Measurements from ENCODE around the gene FCHO1.

FCHO1 gene

DNA sequence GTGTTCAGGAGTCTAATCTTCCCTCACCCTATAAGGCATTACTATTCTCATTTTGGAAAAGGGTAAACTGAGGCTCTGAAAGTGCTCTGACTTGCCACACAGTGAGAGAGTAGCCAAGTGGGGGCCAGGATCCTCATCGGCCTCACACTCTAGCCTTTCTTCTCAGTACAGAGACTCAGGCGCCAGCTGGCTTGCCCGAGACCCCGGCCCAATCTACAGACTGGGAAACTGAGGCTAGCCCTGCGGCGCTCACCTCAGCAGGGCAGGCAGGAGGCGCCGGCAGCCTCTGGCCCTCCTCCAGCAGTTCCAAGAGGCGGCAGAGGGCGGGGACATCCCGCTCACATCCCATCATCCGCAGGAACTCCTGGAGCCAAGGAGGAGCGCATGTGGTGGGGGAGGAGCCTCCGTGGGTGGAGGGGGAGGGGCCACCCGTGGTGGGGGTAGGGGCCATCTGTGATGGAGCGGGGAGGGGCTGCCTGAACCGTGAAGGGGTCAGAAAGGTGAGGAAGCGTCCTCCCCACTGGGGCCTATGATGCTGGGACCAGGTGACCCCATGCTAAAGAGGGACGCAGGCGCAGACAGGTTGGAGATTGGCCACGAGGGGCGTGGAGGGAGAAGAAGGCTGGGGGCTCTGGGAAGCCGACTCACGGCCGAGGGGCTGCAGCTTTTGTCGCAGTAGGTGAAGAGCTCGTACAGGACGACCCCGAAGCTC lies 78.7 kb downstream of the FCHO1 start:
- no peak for DNase-seq (ENCODE audit: low read depth in 2 of 2)

DNA sequence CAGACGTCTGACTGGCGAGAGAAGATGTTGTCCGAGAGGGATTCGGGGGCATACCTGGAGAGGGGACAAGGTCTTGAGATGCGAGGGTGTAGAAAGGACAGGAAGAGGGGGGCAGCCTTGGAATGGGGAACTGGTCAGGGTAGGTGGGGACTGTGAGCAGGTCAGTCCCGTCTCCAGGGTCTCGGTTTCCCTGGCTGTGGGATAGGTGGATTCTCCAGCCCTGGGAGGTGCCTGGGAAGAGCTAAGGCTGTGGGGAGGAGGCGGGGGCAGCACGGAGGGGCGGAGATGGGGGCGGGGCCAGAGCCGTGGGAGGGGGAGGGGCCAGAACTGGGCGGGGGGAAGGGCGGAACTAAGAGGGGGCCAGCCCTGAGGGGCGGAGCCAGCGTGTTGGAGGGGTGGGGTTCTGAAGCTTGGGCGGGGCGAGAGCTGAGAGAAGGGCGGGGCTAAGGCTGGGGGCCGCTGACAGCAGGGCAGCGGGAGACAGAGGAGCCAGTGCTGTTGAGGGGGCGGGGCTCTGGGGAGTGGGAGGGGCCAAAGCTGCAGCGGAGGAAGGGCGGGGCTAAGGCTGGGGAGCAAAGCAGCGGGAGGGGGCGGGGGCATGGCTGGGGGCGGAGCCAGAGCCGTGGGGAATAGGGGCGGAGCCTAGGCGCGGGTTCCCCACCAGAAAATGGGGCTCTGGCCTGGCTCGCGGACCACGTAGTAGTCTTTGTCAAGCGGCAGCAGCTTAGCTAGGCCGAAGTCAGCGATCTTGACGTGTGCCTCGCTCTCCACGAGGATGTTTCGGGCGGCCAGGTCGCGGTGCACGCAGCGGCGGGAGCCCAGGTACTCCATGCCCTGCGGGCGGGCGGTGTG lies 79.5 kb downstream of the FCHO1 start:
- DNase-seq (ENCODE audit: low read depth in 2 of 2), result peak; percentile 55 to 67

DNA sequence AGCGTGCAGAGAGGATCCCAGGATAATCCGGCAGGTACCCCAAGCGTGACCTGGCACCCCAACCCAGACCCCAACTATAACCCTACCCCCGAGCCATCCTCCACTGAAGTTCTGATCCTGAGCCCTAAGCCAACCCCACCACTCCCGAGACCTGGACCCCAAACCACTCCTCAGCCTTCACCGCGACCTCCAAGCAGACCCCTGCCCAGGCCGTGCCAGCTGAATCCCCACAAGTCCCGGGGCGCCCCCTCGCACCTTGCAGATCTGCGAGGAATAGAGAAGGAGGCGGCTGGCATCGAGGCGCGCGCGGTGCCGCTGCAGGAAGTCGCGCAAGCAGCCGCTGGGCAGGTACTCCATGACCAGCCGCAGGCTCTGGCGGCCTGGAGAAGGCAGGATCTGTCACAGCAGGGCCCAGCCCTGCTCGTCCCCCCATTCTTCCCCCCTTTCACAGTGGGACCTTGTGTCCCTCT lies 80.2 kb downstream of the FCHO1 start:
- DNase-seq (ENCODE audit: low read depth in 2 of 2), result no peak

DNA sequence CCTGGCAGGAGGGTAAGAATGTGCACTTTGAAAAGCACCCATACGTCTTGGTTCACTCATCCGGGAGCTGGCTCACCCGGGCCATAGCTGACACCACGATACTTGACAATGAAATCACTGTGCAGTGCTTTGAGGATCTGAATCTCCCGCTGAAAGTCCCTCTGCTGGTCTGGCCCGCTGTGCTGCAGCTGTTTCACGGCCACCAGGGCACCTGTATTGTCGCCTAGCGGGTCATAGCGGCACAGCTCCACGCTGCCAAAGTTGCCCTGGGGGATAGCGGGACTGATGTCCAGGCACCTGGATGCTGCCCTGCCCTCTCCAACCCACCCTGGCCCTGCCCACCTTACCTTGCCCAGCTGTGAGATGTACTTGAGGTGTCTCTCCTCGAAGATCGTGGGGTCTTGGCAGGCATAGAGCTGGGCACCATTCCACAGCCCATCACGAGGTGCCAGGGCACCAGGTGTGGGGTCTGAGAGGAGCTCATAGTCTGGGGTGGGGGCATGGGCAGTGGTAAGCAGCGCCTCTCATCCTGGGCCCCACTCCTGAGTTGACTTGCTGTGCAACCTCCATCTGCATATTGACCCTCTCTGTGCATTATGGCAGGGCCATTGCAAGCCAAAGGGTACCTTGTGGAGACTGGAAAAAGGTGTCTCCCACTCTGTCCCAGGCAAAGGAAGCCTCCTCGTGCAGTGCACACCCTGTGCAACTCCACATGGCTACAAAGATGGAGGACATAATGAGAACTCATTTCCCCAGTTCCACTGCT lies 81.3 kb downstream of the FCHO1 start:
- no peak for DNase-seq (ENCODE audit: low read depth in 2 of 2)

DNA sequence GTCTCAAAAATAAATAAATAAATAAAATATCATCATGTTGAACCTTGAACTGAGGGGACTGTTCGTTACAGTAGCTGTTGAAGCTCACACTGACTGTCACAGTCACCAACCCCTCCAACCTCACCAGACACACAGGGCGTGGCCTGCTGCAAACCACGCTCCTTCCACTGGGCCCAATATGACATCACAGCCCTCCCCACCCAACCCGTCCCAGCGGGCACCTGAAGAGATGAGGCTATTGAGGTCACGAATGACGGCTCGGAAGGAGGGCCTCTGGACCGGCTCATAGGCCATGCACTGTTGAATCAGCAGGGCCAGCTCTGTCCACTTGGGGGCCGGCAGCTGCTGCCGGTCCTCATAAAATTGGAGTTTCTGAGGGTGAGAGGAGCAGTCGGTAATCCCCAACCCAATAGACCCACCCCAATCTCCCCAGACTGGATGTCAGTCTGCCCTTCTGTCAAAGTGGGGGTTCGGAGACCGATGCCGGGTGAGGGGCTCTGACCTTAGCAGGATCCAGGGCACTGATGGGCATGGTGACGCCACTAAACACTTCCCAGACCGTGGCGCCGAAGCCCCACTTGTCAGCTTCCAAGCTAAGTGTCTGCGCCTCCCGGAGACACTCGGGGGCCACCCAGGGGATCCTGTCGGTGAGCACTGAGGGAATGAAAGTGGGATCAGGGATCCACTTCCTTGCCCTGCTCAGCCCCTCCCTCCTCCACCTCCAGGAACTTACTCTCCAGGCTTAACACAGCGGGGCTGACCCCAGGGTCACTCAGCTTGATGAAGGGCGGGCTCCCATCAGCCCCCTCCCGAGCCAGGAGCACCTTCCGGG lies 83.3 kb downstream of the FCHO1 start:
- no peak for DNase-seq (ENCODE audit: low read depth in 2 of 2)

DNA sequence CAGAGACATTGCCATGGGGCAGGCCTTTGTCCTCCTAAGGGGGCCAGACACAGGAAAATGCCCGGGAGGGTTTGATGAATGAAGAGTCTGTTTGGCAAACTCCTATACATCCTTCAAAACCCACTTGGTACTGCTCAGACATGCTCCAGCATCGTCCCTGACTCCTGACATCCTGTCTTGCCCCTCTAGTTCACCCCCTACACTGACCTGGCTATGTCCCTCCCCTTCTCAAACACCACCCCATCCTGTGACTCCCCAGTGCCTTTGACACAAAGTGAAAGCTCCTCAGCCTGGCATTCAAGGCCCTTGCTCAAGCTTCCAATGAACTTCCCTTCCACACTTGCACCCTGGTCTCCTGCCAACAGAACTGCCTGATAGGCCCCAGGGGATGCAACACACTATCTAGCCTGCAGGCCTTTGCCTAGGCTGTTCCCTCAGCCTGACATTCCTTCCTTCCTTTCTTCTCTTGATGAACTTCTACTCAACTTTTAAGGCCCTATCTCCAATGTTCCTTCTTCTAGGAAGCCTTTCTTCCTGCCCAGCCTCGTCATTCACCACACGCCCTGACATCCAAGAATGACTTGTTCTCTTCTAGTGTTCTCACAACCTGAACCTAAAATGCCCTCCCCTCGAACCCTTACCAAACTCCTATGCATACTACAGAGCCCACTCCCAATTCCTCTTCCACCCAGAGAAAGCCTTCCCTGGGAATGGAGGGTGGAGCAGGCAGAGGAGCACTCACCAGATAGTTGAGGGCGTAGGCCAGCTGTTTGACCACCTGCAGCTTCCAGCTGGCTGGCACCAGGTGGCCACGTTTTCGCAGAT lies 84.1 kb downstream of the FCHO1 start:
- DNase-seq (ENCODE audit: low read depth in 2 of 2), result no peak

DNA sequence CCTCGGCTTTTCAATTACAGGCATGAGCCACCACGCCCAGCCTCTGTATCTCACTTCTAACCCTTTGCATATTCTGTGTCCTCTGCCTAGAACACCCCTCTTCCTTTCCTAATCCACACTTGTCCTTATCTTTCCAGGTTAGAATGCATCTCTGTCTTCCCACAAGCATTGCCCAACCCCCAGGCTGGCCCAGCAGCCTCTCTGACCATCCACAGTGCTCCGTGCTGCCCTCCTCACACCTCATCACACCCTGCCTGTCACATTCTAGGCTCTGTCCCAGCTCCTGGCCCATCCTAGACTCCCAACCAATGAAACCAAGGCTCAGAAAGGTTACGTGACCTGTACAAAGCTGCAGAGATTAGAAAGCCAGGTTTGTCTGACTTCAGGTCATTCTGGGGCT lies 85.3 kb downstream of the FCHO1 start:
- DNase-seq (ENCODE audit: low read depth in 2 of 2), result no peak

DNA sequence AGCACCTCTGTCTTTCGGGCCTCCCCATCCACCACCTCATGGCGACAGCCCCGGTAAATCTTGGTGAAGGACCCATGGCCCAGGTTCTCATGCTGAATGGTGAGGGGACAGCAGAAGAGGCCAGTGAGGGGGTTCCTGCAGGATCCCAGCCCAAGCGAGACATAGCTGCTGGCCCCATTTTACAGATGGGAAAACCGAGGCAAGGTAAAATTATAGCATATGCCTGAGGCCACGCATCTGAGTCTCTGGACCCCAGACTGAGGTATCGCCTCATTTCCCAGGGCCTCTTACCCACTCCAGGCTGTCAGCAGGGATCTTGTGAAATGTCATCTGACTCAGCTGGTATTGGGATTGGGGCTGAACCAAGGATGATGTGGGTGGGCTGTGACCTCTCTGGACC lies 86.7 kb downstream of the FCHO1 start:
- DNase-seq (ENCODE audit: low read depth in 2 of 2), result no peak

Data from stimulated activated CD8-positive, alpha-beta memory T cell treated with anti-CD3 and anti-CD28 coated beads, Interleukin-2, amount 100 ng/mL, for 48 hours (primary cell).